OCI-LY1 (cell line): ENCODE results near the gene LDLRAD3.

Source experiments
- H2AFZ ChIP-seq: fragments of 200-600 bp; sonication (generic), shearing (Covaris generic); 2 replicates; pipeline ENCODE4 v1.6.0; 2014; ENCODE audit warnings: antibody characterized with exemption, mild to moderate bottlenecking, low read length
- H3F3A ChIP-seq: fragments of 200-600 bp; sonication (generic), shearing (Covaris generic); 2 replicates; pipeline ENCODE4 v1.6.0; 2014; ENCODE audit warnings: mild to moderate bottlenecking, antibody characterized with exemption, low read length, moderate library complexity; ENCODE audit not compliant: insufficient read depth
- H3K27ac ChIP-seq: fragments of 200-600 bp; sonication (generic); 2 replicates; pipeline ENCODE4 v1.5.1; 2014; ENCODE audit warnings: low read length, mixed run types, mild to moderate bottlenecking, low read depth; ENCODE audit not compliant: poor library complexity, severe bottlenecking
- H3K27me3 ChIP-seq: fragments of 200-600 bp; sonication (generic); 2 replicates; pipeline ENCODE4 v1.6.0; 2014; ENCODE audit warnings: antibody characterized with exemption, mild to moderate bottlenecking, low read length, moderate library complexity; ENCODE audit not compliant: insufficient read depth
- H3K36me3 ChIP-seq: fragments of 200-600 bp; sonication (generic); 2 replicates; pipeline ENCODE4 v1.6.1; 2014; ENCODE audit warnings: mild to moderate bottlenecking, antibody characterized with exemption, low read length, moderate library complexity, mixed read lengths; ENCODE audit not compliant: insufficient read depth
- H3K4me1 ChIP-seq: fragments of 200-600 bp; sonication (generic); 2 replicates; pipeline ENCODE4 v1.5.1; 2014; ENCODE audit warnings: mild to moderate bottlenecking, low read length, moderate library complexity; ENCODE audit not compliant: insufficient read depth, severe bottlenecking
- H3K4me2 ChIP-seq: fragments of 200-600 bp; sonication (generic), shearing (Covaris generic); 2 replicates; pipeline ENCODE4 v1.6.1; 2014; ENCODE audit warnings: low read length
- H3K4me3 ChIP-seq: fragments of 200-600 bp; sonication (generic); 2 replicates; pipeline ENCODE4 v1.5.1; 2014; ENCODE audit warnings: low read length, low read depth, mild to moderate bottlenecking, mixed read lengths; ENCODE audit not compliant: poor library complexity, severe bottlenecking
- H3K79me2 ChIP-seq: fragments of 200-600 bp; shearing (Covaris generic); 2 replicates; pipeline ENCODE4 v1.6.1; 2016; ENCODE audit warnings: mixed run types, low read length, mixed read lengths; ENCODE audit not compliant: insufficient read depth
- H3K9ac ChIP-seq: fragments of 200-600 bp; sonication (generic), shearing (Covaris generic); 2 replicates; pipeline ENCODE4 v1.6.1; 2014; ENCODE audit warnings: mild to moderate bottlenecking, low read length, mixed read lengths
- H3K9me2 ChIP-seq: fragments of 200-600 bp; sonication (generic), shearing (Covaris generic); 2 replicates; pipeline ENCODE4 v1.6.1; 2014; ENCODE audit warnings: low read depth, mild to moderate bottlenecking, low read length, mixed read lengths
- H3K9me3 ChIP-seq: fragments of 200-600 bp; shearing (Covaris generic); 2 replicates; pipeline ENCODE4 v1.6.1; 2014; ENCODE audit warnings: low read length, mixed read lengths
- H4K20me1 ChIP-seq: fragments of 200-600 bp; sonication (generic), shearing (Covaris generic); 2 replicates; pipeline ENCODE4 v1.6.0; 2016; ENCODE audit warnings: mild to moderate bottlenecking, low read length; ENCODE audit not compliant: insufficient read depth
- CTCF ChIP-seq: fragments of 200-600 bp; sonication (generic), shearing (Covaris generic); IDR thresholded peaks from 2 replicates; pipeline ENCODE4 v1.5.1; 2017; ENCODE audit warnings: mild to moderate bottlenecking, antibody characterized with exemption, low read length, moderate library complexity, mixed read lengths
- EZH2 ChIP-seq: fragments of 200-600 bp; sonication (generic), shearing (Covaris generic); IDR thresholded peaks from 2 replicates; pipeline ENCODE4 v1.8.0; 2017; ENCODE audit warnings: borderline replicate concordance, mixed run types, mild to moderate bottlenecking, antibody characterized with exemption, low read length, moderate library complexity, mixed read lengths

The LDLRAD3 gene

GRCh38 chr11:36161572-36161971 lies 217.7 kb downstream of the LDLRAD3 start:
- Histone ChIP-seq H4K20me1 (no peaks in the 10 kb centered on the region), H3K79me2 (no peaks in the 10 kb centered on the region), H3K9ac (no peak overlapping the region), H3K4me1 (no peaks in the 10 kb centered on the region), H3K36me3 (no peaks in the 10 kb centered on the region), H3K4me3 (no peak overlapping the region), H3K9me3 (no peaks in the 10 kb centered on the region), H2AFZ (no peak overlapping the region), H3K4me2 (no peak overlapping the region), H3K27ac (no peak overlapping the region), H3F3A (no peaks in the 10 kb centered on the region), H3K27me3 (no peaks in the 10 kb centered on the region), H3K9me2 (no peaks in the 10 kb centered on the region)
- TF ChIP-seq EZH2, result no peak
- no peak for TF ChIP-seq CTCF

GRCh38 chr11:36162006-36162882 lies 218.4 kb downstream of the LDLRAD3 start:
- Histone ChIP-seq H4K20me1 (no peaks in the 10 kb centered on the region), H3K27me3 (no peaks in the 10 kb centered on the region), H3K4me2 (no peak overlapping the region), H3F3A (no peaks in the 10 kb centered on the region), H3K79me2 (no peaks in the 10 kb centered on the region), H3K36me3 (no peaks in the 10 kb centered on the region), H2AFZ (no peak overlapping the region), H3K27ac (no peak overlapping the region), H3K9me2 (no peaks in the 10 kb centered on the region), H3K9me3 (no peaks in the 10 kb centered on the region), H3K9ac (no peak overlapping the region), H3K4me3 (no peak overlapping the region), H3K4me1 (no peaks in the 10 kb centered on the region)
- TF ChIP-seq CTCF, result no peak
- TF ChIP-seq EZH2, result no peak

- Histone ChIP-seq H4K20me1 (no peaks in the 10 kb centered on the region), H3K27me3 (no peaks in the 10 kb centered on the region), H3F3A (no peaks in the 10 kb centered on the region), H3K4me2 (no peak overlapping the region), H3K4me3 (no peak overlapping the region), H2AFZ (no peak overlapping the region), H3K9ac (no peak overlapping the region), H3K79me2 (no peaks in the 10 kb centered on the region), H3K27ac (no peak overlapping the region), H3K36me3 (no peaks in the 10 kb centered on the region), H3K4me1 (no peaks in the 10 kb centered on the region), H3K9me3 (no peaks in the 10 kb centered on the region), H3K9me2 (no peaks in the 10 kb centered on the region)
- TF ChIP-seq CTCF, result no peak
- TF ChIP-seq EZH2, result no peak
Observed at GRCh38 chr11:36162883-36163434, 219.1 kb downstream of the LDLRAD3 start.
